ENCODE results near the gene ING1.

- TF ChIP-seq, protein P1, sequence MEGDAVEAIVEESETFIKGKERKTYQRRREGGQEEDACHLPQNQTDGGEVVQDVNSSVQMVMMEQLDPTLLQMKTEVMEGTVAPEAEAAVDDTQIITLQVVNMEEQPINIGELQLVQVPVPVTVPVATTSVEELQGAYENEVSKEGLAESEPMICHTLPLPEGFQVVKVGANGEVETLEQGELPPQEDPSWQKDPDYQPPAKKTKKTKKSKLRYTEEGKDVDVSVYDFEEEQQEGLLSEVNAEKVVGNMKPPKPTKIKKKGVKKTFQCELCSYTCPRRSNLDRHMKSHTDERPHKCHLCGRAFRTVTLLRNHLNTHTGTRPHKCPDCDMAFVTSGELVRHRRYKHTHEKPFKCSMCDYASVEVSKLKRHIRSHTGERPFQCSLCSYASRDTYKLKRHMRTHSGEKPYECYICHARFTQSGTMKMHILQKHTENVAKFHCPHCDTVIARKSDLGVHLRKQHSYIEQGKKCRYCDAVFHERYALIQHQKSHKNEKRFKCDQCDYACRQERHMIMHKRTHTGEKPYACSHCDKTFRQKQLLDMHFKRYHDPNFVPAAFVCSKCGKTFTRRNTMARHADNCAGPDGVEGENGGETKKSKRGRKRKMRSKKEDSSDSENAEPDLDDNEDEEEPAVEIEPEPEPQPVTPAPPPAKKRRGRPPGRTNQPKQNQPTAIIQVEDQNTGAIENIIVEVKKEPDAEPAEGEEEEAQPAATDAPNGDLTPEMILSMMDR (optimal IDR thresholded peaks at IDR 0.05 in 1 of 3, IDR thresholded peaks at IDR 0.05 in 1 of 3, conservative IDR thresholded peaks at IDR 0.05 in 1 of 3; ENCODE audit: extremely low read depth in 1 of 3, insufficient read depth in 2 of 3, low read length in 3 of 3) = no peak
- no peak for TF ChIP-seq EZH2 (IDR thresholded peaks at IDR 0.05; ENCODE audit: low read length)
Measured at GRCh38 chr13:110664041-110664440, 49.5 kb upstream of the ING1 start.

All from keratinocyte (primary cell).